ENCODE data around the gene ZNF526.

ZNF526 gene

DNA sequence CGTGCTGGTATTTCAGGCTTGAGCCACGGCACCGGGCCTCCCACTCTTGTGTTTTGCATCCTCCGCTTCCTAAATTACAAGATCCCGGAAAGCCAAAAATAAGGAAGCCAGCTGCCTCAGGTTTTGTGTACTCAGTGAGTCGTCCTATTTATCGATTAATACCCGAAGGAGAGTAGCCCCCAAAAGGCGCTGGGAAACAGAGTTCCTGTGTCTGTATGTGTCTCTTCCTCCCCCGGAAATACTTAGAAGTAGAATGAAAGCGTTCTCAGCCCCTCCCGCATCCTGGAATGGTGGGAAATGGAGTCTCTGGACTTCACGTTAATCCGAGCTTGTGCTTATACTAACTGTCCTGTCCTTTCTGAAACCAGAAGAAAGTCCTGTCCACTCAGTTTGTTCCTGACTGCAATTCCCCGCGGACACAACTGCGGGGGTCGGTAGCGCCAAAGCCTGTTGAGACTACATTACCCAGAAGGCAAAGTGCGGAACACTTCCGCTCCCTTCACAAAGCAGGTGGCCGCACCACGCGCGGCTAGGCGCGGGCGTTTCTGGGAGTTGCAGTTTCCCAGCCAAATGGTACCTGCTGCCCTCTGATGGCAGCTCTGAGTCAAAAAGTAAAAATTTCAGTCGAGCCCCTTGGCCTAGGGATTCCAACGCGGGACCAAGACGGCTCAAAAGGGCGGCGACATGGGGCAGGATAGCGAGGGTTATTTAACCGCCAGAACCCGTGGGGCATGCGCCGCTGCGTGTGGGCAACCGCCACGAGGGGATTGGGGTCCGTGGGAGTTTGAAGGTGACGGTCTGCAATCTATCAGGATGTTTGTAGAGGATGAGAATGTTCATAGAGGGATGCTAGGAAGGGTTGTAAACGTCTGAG, 24.5 kb downstream of the ZNF526 start (continued):
- TF ChIP-seq, protein P1, sequence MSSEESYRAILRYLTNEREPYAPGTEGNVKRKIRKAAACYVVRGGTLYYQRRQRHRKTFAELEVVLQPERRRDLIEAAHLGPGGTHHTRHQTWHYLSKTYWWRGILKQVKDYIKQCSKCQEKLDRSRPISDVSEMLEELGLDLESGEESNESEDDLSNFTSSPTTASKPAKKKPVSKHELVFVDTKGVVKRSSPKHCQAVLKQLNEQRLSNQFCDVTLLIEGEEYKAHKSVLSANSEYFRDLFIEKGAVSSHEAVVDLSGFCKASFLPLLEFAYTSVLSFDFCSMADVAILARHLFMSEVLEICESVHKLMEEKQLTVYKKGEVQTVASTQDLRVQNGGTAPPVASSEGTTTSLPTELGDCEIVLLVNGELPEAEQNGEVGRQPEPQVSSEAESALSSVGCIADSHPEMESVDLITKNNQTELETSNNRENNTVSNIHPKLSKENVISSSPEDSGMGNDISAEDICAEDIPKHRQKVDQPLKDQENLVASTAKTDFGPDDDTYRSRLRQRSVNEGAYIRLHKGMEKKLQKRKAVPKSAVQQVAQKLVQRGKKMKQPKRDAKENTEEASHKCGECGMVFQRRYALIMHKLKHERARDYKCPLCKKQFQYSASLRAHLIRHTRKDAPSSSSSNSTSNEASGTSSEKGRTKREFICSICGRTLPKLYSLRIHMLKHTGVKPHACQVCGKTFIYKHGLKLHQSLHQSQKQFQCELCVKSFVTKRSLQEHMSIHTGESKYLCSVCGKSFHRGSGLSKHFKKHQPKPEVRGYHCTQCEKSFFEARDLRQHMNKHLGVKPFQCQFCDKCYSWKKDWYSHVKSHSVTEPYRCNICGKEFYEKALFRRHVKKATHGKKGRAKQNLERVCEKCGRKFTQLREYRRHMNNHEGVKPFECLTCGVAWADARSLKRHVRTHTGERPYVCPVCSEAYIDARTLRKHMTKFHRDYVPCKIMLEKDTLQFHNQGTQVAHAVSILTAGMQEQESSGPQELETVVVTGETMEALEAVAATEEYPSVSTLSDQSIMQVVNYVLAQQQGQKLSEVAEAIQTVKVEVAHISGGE (tag by site-specific recombination; conservative IDR thresholded peaks at IDR 0.05; ENCODE audit: low read depth) = peak; percentile 96
- TF ChIP-seq MEIS1 (CRISPR knock-in tag; IDR thresholded peaks at IDR 0.05; ENCODE audit: borderline replicate concordance) = no peak
- no peak for TF ChIP-seq ZNF747 (tag by site-specific recombination; IDR thresholded peaks at IDR 0.05)
- TF ChIP-seq ZNF133 (tag by site-specific recombination; IDR thresholded peaks at IDR 0.05) = no peak
- TF ChIP-seq ZNF184 (tag by site-specific recombination; IDR thresholded peaks at IDR 0.05) = no peak
- TF ChIP-seq, protein P2, sequence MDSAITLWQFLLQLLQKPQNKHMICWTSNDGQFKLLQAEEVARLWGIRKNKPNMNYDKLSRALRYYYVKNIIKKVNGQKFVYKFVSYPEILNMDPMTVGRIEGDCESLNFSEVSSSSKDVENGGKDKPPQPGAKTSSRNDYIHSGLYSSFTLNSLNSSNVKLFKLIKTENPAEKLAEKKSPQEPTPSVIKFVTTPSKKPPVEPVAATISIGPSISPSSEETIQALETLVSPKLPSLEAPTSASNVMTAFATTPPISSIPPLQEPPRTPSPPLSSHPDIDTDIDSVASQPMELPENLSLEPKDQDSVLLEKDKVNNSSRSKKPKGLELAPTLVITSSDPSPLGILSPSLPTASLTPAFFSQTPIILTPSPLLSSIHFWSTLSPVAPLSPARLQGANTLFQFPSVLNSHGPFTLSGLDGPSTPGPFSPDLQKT (IDR thresholded peaks at IDR 0.05; ENCODE audit: borderline replicate concordance, low read depth, low read length) = no peak; the same call in 1 of the 2 replicates
- TF ChIP-seq ZNF223 (tag by site-specific recombination; IDR thresholded peaks at IDR 0.05) = no peak
- TF ChIP-seq ZNF311 (tag by site-specific recombination; IDR thresholded peaks at IDR 0.05; ENCODE audit: borderline replicate concordance) = no peak
- TF ChIP-seq ZNF580 (tag by site-specific recombination; IDR thresholded peaks at IDR 0.05) = peak; percentile 73; the same call in 1 of the 2 replicates
- TF ChIP-seq, protein P3, sequence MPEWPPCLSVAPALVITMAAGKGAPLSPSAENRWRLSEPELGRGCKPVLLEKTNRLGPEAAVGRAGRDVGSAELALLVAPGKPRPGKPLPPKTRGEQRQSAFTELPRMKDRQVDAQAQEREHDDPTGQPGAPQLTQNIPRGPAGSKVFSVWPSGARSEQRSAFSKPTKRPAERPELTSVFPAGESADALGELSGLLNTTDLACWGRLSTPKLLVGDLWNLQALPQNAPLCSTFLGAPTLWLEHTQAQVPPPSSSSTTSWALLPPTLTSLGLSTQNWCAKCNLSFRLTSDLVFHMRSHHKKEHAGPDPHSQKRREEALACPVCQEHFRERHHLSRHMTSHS (tag by site-specific recombination; IDR thresholded peaks at IDR 0.05) = no peak
- no peak for TF ChIP-seq ZNF23 (tag by site-specific recombination; IDR thresholded peaks at IDR 0.05; ENCODE audit: borderline replicate concordance)
- TF ChIP-seq ZNF558 (tag by site-specific recombination; IDR thresholded peaks at IDR 0.05) = no peak
- peak; percentile 85 for TF ChIP-seq SCRT1 (tag by site-specific recombination; IDR thresholded peaks at IDR 0.05; ENCODE audit: borderline replicate concordance)
- TF ChIP-seq ZNF37A (tag by site-specific recombination; IDR thresholded peaks at IDR 0.05) = no peak
- TF ChIP-seq ZNF624 (tag by site-specific recombination; IDR thresholded peaks at IDR 0.05) = no peak
- 0 out of 2 replicates have a peak, but pooled peaks have one; percentile 22 for TF ChIP-seq PRDM1 (tag by site-specific recombination; IDR thresholded peaks at IDR 0.05)
- TF ChIP-seq, protein P4, sequence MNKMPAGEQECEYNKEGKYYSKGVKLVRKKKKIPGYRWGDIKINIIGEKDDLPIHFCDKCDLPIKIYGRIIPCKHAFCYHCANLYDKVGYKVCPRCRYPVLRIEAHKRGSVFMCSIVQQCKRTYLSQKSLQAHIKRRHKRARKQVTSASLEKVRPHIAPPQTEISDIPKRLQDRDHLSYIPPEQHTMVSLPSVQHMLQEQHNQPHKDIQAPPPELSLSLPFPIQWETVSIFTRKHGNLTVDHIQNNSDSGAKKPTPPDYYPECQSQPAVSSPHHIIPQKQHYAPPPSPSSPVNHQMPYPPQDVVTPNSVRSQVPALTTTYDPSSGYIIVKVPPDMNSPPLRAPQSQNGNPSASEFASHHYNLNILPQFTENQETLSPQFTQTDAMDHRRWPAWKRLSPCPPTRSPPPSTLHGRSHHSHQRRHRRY (tag by site-specific recombination; IDR thresholded peaks at IDR 0.05) = no peak
- TF ChIP-seq ZNF10 (tag by site-specific recombination; IDR thresholded peaks at IDR 0.05) = peak; percentile 16; the same call in 1 of the 2 replicates
- no peak for TF ChIP-seq ZBTB1 (tag by site-specific recombination; IDR thresholded peaks at IDR 0.05)
- TF ChIP-seq ZNF837 (tag by site-specific recombination; IDR thresholded peaks at IDR 0.05) = no peak
- TF ChIP-seq WT1 (tag by site-specific recombination; IDR thresholded peaks at IDR 0.05) = no peak

Measured in HEK293 (cell line).